Keratinocyte (primary cell): ENCODE data around the gene HTT-AS. TPM values are rescaled to one million over a fixed set of nuclear protein-coding genes. Genes with fewer than 3 reads are reported as not detected.

Experiments
- DNase-seq: peaks from one replicate; pipeline ENCODE4 v3.0.0-alpha.2; 2011; ENCODE audit warnings: low read depth, missing footprints, low spot score
- FAIRE-seq: peaks from 2 replicates; lab custom pipeline; 2011; peaks lifted over from hg19 to GRCh38; lab: Jason Lieb, UNC
- H2AFZ ChIP-seq: 2 replicates; pipeline ENCODE4 v1.6.0; 2012; ENCODE audit warnings: low read length, control low read depth, inconsistent platforms; ENCODE audit not compliant: control insufficient read depth
- H3K27ac ChIP-seq: 2 replicates; pipeline ENCODE4 v1.5.1; 2011; ENCODE audit warnings: low read length; ENCODE audit not compliant: control insufficient read depth, insufficient read depth
- H3K27me3 ChIP-seq: 3 replicates; pipeline ENCODE4 v1.6.0; 2011; ENCODE audit warnings: low read length; ENCODE audit not compliant: control insufficient read depth, insufficient read depth; ENCODE audit errors: extremely low read depth
- H3K36me3 ChIP-seq, 2 experiments: 2 replicates in 1 of 2; 3 replicates in 1 of 2; pipeline ENCODE4 v1.5.1; 2011; ENCODE audit warnings: low read length in 2 of 2, mild to moderate bottlenecking in 1 of 2; ENCODE audit not compliant: control insufficient read depth in 2 of 2, insufficient read depth in 2 of 2; ENCODE audit errors: extremely low read depth in 1 of 2
- H3K4me1 ChIP-seq: 3 replicates; pipeline ENCODE4 v1.5.1; 2011; ENCODE audit warnings: low read length; ENCODE audit not compliant: control insufficient read depth, insufficient read depth; ENCODE audit errors: extremely low read depth
- H3K4me2 ChIP-seq: 3 replicates; pipeline ENCODE4 v1.6.0; 2011; ENCODE audit warnings: low read depth, low read length; ENCODE audit not compliant: control insufficient read depth, insufficient read depth; ENCODE audit errors: extremely low read depth
- H3K4me3 ChIP-seq, 3 experiments: fragments of 200-600 bp in 1 of 3; sonication (generic) in 1 of 3; 2 replicates in 2 of 3; 3 replicates in 1 of 3; pipeline ENCODE4 v1.5.1; 2011 to 2016; ENCODE audit warnings: low read length in 3 of 3, mild to moderate bottlenecking in 3 of 3, control low read depth in 2 of 3, inconsistent platforms in 1 of 3, low read depth in 1 of 3, mixed read lengths in 1 of 3, mixed run types in 1 of 3, moderate library complexity in 1 of 3; ENCODE audit not compliant: control insufficient read depth in 2 of 3, insufficient read depth in 2 of 3; ENCODE audit errors: extremely low read depth in 1 of 3
- H3K79me2 ChIP-seq: 2 replicates; pipeline ENCODE4 v1.6.0; 2012; ENCODE audit warnings: low read length; ENCODE audit not compliant: control insufficient read depth, insufficient read depth
- H3K9ac ChIP-seq: 3 replicates; pipeline ENCODE4 v1.6.0; 2011; ENCODE audit warnings: low read length; ENCODE audit not compliant: control insufficient read depth, insufficient read depth; ENCODE audit errors: extremely low read depth
- H3K9me1 ChIP-seq: 3 replicates; pipeline ENCODE4 v1.6.0; 2011; ENCODE audit warnings: low read length; ENCODE audit not compliant: control insufficient read depth, insufficient read depth; ENCODE audit errors: extremely low read depth
- H3K9me3 ChIP-seq: 2 replicates; pipeline ENCODE4 v1.5.1; 2012; ENCODE audit warnings: low read depth, low read length; ENCODE audit not compliant: control insufficient read depth
- H4K20me1 ChIP-seq: 3 replicates; pipeline ENCODE4 v1.6.0; 2011; ENCODE audit warnings: low read length; ENCODE audit not compliant: control insufficient read depth, insufficient read depth; ENCODE audit errors: extremely low read depth
- EZH2 ChIP-seq: IDR thresholded peaks from one replicate; pipeline ENCODE4 v1.6.1; 2012; ENCODE audit warnings: inconsistent platforms, mild to moderate bottlenecking, low read length, moderate library complexity
- dilution Hi-C: fragments of 300-500 bp; cut with MboI; formaldehyde crosslinking; loops from one replicate; pipeline ENCODE4 v1.7.0; 2020; ENCODE audit warnings: low sequenced_read_pairs; ENCODE audit not compliant: extremely low pct_ligation_motif_present
- polyA plus RNA-seq, 5 experiments: library from polyadenylated mRNA; depleted of rRNA in 3 of 5; stranded (reverse) in 3 of 5; stranded (forward) in 1 of 5; unstranded in 1 of 5; fragments of >200 nt; gene quantifications; 1 replicate in 1 of 5; 2 replicates in 3 of 5; 3 replicates in 1 of 5; pipeline versions ENCODE4 v1.2.1 to v1.2.3, GENCODE V29; 2011 to 2012; ENCODE audit warnings: missing spikeins in 2 of 5, low read depth in 1 of 5, low replicate concordance in 1 of 5
- TF ChIP-seq, protein P1 (sequence below), 3 experiments: IDR thresholded peaks in 1 of 3; conservative IDR thresholded peaks in 1 of 3; optimal IDR thresholded peaks in 1 of 3; 2 replicates in 2 of 3; 3 replicates in 1 of 3; pipeline versions ENCODE3 to v1.5.1; 2011; ENCODE audit warnings: low read length in 3 of 3, mild to moderate bottlenecking in 3 of 3, moderate library complexity in 2 of 3, control low read depth in 1 of 3, inconsistent platforms in 1 of 3; ENCODE audit not compliant: insufficient read depth in 2 of 3; ENCODE audit errors: extremely low read depth in 1 of 3

The HTT-AS gene
- polyA plus RNA-seq, 1 donor (not counting 4 experiments of a cell fraction or from before 2014, with no cell fraction given): not detected

GRCh38 chr4:3039706-3040366 is 34.5 kb downstream of the HTT-AS start:
- H3K4me2 ChIP-seq: no peak overlapping the region
- H3K9me3 ChIP-seq: no peaks in the 10 kb centered on the region
- DNase-seq (no peak), FAIRE-seq (no peak)
- H3K9me1 ChIP-seq: no peaks in the 10 kb centered on the region
- peaks cover 29% of the 10 kb centered on the region for H3K4me1 ChIP-seq
- H2AFZ ChIP-seq: no peak overlapping the region
- H3K27me3 ChIP-seq: peaks cover 19% of the 10 kb centered on the region
- no peak for TF ChIP-seq EZH2
- TF ChIP-seq, protein P1, sequence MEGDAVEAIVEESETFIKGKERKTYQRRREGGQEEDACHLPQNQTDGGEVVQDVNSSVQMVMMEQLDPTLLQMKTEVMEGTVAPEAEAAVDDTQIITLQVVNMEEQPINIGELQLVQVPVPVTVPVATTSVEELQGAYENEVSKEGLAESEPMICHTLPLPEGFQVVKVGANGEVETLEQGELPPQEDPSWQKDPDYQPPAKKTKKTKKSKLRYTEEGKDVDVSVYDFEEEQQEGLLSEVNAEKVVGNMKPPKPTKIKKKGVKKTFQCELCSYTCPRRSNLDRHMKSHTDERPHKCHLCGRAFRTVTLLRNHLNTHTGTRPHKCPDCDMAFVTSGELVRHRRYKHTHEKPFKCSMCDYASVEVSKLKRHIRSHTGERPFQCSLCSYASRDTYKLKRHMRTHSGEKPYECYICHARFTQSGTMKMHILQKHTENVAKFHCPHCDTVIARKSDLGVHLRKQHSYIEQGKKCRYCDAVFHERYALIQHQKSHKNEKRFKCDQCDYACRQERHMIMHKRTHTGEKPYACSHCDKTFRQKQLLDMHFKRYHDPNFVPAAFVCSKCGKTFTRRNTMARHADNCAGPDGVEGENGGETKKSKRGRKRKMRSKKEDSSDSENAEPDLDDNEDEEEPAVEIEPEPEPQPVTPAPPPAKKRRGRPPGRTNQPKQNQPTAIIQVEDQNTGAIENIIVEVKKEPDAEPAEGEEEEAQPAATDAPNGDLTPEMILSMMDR (optimal IDR thresholded peaks at IDR 0.05 in 1 of 3, IDR thresholded peaks at IDR 0.05 in 1 of 3, conservative IDR thresholded peaks at IDR 0.05 in 1 of 3; ENCODE audit: extremely low read depth in 1 of 3, insufficient read depth in 2 of 3, low read length in 3 of 3): no peak
- dilution Hi-C loops: no loop called here
- H3K36me3 ChIP-seq: no peaks in the 10 kb centered on the region
- H3K4me3 ChIP-seq: no peak overlapping the region
- no peaks in the 10 kb centered on the region for H3K79me2 ChIP-seq
- H3K27ac ChIP-seq: no peak overlapping the region
- H3K9ac ChIP-seq: no peak overlapping the region
- no peaks in the 10 kb centered on the region for H4K20me1 ChIP-seq

DNA sequence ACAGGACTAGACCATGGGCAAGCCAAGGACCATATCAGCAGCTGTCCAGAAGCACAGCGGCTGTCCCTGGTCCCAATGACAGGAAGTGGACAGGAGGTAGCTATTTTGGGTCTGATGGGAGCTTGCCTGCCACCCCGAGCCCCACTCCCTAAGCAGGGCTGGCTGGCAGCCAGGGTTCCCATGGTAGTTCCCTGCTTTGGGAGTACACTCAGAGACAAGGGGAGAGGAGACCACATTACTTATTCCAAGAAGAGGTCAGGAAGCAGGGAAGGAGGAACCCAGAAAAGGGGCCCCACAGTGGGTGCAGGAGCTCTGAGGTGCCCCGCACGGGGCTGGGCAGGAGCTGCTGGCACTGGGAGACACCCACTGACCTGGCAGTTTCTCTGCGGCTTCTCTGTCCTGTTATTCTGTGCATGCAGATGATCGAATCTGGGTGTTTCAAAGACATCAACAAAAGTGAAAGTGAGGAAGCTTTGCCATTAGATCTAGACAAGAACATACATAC is 36.3 kb downstream of the HTT-AS start:
- no peak overlapping the region for H3K4me3 ChIP-seq
- dilution Hi-C loops: no loop called here

More for the DNA sequence above, 36.3 kb downstream of the HTT-AS start:
- Histone ChIP-seq H4K20me1 (no peaks in the 10 kb centered on the region), H3K27me3 (peaks cover 19% of the 10 kb centered on the region), H3K9me3 (no peaks in the 10 kb centered on the region), H3K4me1 (peaks cover 29% of the 10 kb centered on the region), H3K9ac (peak overlapping the region; percentile 22), H2AFZ (no peak overlapping the region), H3K9me1 (no peaks in the 10 kb centered on the region), H3K79me2 (no peaks in the 10 kb centered on the region), H3K36me3 (no peaks in the 10 kb centered on the region), H3K27ac (no peak overlapping the region), H3K4me2 (peak overlapping the region; percentile 53)
- no peak for DNase-seq
- FAIRE-seq: no peak
- TF ChIP-seq, protein P1 (optimal IDR thresholded peaks at IDR 0.05 in 1 of 3, IDR thresholded peaks at IDR 0.05 in 1 of 3, conservative IDR thresholded peaks at IDR 0.05 in 1 of 3; ENCODE audit: extremely low read depth in 1 of 3, insufficient read depth in 2 of 3, low read length in 3 of 3): no peak
- no peak for TF ChIP-seq EZH2
